ENCODE measurements around the gene FAM136A.
A peak's percentile ranks its signal among the peaks of the same experiment; 100 is the strongest.
"Not testable (repeated sequence)": the region's sequence is repeated elsewhere in the genome, so short reads cannot be mapped to it uniquely, and the experiment has no call there.

The FAM136A gene

DNA sequence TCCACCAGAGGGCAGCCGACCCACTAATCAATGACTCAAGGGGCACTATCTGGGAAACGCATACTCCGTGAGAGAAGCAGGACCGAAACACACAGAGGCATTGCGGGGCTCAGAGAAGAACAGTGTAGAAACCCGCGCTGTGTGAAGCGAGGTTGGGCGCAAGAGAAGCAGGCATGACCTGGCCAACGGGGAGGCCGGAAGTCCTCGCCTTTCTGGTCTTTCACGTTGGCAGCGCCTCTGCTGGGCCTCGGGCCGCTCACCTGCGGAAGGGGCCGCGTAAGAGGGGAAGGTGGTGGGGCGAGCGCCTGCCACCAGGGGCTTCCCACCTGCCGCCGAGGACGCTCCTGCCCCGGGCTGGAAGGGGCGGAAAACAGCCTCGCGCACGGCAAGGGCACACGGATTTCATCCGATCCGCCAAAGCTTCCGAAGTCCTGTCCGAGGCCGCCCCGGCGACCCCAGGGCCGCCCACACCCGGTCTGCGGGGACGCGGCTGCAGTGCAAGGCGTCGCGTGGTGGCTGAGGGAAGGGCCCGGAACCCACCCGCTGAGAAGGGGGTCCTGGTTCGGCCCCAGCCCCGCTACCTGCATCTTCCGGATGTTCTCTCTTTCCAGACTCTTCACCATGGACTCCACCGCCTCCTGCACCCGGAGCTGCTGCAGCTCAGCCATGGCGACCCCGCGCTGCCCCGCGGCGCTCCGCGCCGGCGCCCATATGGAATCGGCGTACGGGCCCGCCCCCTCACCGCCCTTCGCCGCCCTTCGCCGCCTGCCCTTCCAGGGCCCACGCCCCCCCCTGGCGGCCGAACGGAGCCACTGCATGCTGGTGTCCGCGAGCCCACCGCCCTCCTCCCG lies at the start of gene FAM136A:
FAM136A (minus strand) TSS at position 724 of the 851 bp plus-strand sequence; CDS start at position 668, 56 bp downstream.
- peak; percentile 39 to 42 for DNase-seq (ENCODE audit: low read depth in 2 of 2)

DNA sequence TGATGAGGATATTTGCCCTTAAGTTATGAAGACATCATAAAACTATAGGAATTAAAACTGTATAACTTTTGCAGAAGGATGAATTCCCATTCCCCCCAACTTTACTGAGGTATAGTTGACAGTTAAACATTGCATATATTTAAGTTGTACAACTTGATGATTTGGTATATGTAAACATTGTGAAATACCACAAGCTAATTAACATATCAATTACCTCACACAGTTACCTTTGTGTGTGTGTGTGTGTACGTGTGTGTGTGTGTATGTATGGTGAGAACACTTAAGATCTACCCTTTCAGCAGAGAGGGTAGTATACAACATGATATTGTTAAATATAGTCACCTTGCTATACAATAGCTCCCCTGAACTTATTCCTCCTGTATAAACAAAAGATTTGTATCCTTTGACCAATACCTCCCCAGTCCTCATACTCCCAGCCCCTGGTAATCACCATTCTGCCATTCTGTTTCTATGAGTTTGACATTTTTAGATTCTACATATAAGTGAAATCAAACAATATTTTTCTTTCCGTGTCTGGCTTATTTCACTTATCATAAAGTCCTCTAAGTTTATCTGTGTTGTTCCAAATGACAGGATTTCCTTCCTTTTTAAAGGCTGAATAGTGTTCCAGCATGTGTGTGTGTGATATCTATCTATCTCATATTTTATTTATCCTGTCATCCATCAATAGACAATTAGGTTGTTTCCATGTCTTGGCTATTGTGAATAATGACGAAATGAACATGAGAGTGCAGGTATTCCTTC lies 48.2 kb upstream of the FAM136A start:
- DNase-seq (ENCODE audit: low read depth in 2 of 2) = no peak

- DNase-seq (ENCODE audit: low read depth in 2 of 2) = no peak
Measured at GRCh38 chr2:70347831-70348230, 46.0 kb upstream of the FAM136A start.

GRCh38 chr2:70344195-70344594 lies 42.3 kb upstream of the FAM136A start:
- DNase-seq (ENCODE audit: low read depth in 2 of 2) = no peak

DNA sequence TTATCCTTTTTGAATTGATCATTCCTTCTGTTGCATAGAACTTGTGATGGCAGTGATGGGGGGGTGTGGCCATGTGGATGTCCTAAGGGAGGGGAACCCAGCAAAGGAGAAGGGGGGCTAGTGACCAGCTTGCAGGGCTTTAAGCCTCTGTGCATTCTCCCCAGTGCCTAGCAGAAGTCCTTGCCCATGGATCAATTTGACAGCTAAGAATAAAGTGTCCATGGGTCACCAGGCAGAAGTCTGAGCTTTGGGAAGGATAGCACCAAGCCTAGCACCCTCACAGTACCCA lies 39.6 kb upstream of the FAM136A start:
- DNase-seq (ENCODE audit: low read depth in 2 of 2) = no peak

DNA sequence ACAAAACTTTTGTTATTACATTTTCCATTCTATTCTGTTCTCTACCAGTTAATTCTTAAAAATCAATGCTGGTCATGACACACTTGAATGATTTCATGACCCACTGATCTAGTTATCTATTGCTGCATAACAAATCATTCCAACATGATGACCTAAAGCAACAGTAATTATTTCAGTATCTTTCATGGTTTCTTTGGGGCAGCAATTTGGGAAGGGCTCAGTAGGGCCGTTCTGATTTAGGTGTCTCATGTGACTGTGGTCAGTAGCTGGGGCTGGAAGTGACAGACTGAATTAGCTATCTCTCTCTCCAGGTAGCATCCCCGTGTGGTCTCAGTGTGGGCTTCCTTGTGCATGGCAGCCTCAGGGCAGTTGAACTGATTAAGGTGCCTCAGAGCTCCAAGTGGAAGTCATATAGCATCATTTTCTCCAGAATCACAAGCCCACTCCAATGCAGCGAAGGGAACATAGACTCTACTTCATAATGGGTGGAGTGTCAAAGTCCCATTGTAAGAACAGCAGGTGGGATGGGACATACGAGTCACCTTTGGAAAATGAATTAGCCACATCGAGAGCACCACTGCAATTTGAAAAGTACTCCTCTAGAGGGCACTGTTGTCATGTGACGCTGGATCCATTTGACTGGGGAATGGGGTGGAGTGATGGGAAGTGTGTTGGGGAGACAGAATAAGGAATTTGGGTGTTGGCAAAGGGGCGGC lies 39.1 kb upstream of the FAM136A start:
- no peak for DNase-seq (ENCODE audit: low read depth in 2 of 2)

- no peak for DNase-seq (ENCODE audit: low read depth in 2 of 2)
Measured at GRCh38 chr2:70340075-70340474, 38.2 kb upstream of the FAM136A start.

DNA sequence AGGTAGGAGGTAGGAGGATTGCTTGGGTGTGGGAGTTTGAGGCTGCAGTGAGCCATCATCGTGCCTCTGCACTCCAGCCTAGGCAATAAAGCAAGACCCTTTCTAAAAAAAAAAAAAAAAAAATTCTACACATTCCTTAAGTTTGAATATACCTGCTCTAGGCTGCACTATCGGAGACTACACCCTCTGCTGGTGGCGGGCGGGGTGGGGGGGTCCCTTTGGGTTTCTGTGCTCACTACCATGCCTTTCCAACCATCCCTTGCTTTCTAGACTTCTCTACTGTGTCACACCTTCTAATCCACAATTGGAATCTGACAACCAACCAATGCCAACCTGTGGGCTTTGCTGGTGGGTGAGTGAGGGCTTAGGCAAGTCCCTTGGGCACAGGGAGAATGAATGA lies 34.7 kb upstream of the FAM136A start:
- no peak for DNase-seq (ENCODE audit: low read depth in 2 of 2)

GRCh38 chr2:70331012-70331411 lies 29.1 kb upstream of the FAM136A start:
- no peak for DNase-seq (ENCODE audit: low read depth in 2 of 2)

GRCh38 chr2:70330476-70330875 lies 28.6 kb upstream of the FAM136A start:
- no peak for DNase-seq (ENCODE audit: low read depth in 2 of 2)

GRCh38 chr2:70328921-70329561 lies 27.2 kb upstream of the FAM136A start:
- no peak for DNase-seq (ENCODE audit: low read depth in 2 of 2)

- DNase-seq (ENCODE audit: low read depth in 2 of 2) = no peak
Measured at GRCh38 chr2:70325875-70326274, 24.0 kb upstream of the FAM136A start.

DNA sequence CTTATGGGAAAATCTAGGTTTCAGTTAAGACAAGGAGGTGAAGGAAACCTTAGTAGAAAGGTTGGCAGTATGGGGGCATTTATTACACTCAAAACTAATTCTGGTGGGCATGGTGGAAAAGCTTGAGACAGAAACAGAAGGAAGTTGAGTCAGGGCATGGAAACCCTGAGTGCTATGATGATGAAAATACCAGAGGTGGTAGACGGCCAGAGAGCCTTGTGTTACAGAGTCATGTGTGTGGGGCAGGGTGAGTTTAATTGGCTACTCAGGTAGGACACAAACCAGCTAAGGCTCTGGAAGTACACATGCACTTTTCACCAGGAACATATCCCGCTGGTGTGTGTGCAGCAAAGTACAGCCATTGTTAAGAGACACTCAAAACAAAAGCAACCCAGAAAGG lies 20.7 kb upstream of the FAM136A start:
- no peak for DNase-seq (ENCODE audit: low read depth in 2 of 2)

- DNase-seq (ENCODE audit: low read depth in 2 of 2) = no peak
Measured at GRCh38 chr2:70321370-70321769, 19.5 kb upstream of the FAM136A start.

DNA sequence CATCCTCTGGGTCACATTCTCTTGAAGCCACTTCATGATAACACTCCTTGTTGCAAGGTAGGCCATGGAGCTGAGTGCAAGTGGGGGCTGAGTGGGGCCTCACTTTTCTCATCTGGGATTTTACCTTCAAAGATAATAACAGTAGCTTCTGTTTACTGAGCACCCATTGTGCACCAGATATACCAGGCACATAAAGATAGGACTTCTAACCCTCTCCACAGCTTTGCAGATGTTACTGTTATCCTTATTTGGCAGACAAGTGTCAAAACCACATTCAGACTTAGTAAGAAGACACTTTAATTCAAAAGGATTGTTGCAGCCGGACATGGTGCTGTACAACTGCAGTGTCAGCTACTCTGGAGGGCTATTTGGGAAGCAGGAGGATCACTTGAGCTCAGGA lies 12.8 kb upstream of the FAM136A start:
- no peak for DNase-seq (ENCODE audit: low read depth in 2 of 2)

GRCh38 chr2:70312560-70312959 lies 10.7 kb upstream of the FAM136A start:
- DNase-seq (ENCODE audit: low read depth in 2 of 2) = no peak

DNA sequence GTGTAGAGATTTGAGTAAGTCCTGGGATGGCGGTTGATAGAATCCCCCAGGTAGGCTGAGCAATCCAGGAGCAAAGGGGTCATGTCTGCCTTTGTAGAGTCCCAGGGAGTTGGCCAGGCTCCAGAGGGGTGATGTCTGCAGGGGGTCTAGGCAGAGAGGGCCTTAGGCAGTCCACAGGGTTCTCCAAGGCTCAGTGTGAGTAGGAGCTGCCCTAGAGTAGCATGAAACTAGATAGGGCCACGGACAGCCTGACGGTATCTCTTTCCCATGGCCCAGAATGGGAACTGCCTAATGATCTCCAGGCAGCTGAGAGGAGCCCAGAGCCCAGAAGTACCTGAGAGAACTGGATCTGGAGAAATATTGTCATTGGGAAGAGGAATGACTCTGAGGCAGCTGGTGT lies 9.0 kb upstream of the FAM136A start:
- DNase-seq (ENCODE audit: low read depth in 2 of 2) = no peak

DNA sequence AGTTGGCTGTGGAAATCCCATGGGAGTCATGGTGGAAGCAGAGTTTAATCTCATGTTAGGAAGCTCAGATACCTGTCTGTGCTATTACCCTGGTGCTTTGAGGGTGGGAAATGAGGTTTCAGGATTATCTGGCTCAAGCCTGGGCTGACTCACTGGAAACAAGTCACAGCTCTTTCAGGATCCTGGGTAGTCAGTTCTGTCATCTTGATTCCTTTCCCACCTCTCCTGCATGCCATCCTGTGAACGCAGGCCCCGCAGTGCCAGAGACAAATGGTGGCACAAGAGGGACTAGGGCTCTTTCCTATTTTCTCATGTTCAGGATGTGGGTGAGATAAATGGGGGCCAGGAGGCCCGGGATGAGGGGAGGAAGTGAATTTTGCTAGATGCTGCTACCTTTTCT lies 3.7 kb upstream of the FAM136A start:
- DNase-seq (ENCODE audit: low read depth in 2 of 2) = no peak

GRCh38 chr2:70304498-70304897 lies 2.6 kb upstream of the FAM136A start:
- DNase-seq (ENCODE audit: low read depth in 2 of 2) = no peak

DNA sequence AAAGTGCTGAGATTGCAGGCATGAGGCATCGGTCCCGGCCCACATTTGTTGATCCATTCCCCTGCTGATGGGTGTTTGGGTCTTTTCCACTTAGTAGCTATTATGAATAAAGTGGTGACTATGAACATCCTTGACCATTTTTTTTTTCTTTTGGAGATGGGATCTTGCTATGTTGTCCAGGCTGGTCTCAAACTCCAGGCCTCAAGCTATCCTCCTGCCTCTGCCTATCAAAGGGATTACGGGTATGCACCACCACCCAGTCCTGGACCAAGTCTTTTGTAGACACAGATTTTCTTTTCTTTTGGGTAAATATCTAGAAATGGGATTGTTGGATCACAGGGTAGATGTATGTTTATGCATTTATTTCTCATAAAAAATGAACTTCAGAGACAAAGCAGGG lies 1.3 kb upstream of the FAM136A start:
- no peak for DNase-seq (ENCODE audit: low read depth in 2 of 2)

DNA sequence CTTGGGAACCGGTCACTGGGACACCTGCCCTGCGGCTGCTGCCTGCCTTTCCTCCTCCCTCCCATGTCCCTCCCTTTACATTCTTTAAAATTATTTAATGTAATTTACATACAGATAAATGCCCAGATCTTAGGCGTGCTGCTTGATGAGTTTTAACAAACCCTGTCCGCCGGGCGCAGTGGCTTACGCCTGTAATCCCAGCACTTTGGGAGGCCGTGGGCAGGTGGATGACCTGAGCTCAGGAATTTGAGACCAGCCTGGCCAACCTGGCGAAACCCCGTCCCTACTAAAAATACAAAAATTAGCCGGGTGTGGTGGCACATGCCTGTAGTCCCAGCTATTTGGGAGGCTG lies 304 bp upstream of the FAM136A start:
- DNase-seq (ENCODE audit: low read depth in 2 of 2) = not testable (repeated sequence)

GRCh38 chr2:70300771-70301343 lies 1.0 kb downstream of the FAM136A start:
- no peak for DNase-seq (ENCODE audit: low read depth in 2 of 2)

Measured in fibroblast of skin of left biceps (primary cell).